NOMO-1 treated with DMSO at 0.1 percent for 48 hours (cell line): ENCODE measurements around the gene KCNH6.

Experiments
- DNase-seq: peaks from one replicate; lab custom pipeline; 2025; ENCODE audit not compliant: unreplicated experiment; lab: John Stamatoyannopoulos, UW

Gene KCNH6

GRCh38 chr17:63595132-63595531 lies 72.0 kb downstream of the KCNH6 start:
- no peak for DNase-seq
